Astrocyte (in vitro differentiated cells and primary cell): ENCODE measurements around the gene OR10G6.

Experiments used
- EZH2 ChIP-seq: IDR thresholded peaks from 2 replicates; pipeline ENCODE4 v1.6.1; 2012; ENCODE audit warnings: mild to moderate bottlenecking, low read length, inconsistent platforms; ENCODE audit not compliant: insufficient read depth
- TF ChIP-seq, protein P1 (sequence below): IDR thresholded peaks from 2 replicates; pipeline ENCODE4 v1.5.1; 2011; ENCODE audit warnings: low read depth, mild to moderate bottlenecking, inconsistent platforms, low read length, moderate library complexity; ENCODE audit not compliant: insufficient read depth

DNA sequence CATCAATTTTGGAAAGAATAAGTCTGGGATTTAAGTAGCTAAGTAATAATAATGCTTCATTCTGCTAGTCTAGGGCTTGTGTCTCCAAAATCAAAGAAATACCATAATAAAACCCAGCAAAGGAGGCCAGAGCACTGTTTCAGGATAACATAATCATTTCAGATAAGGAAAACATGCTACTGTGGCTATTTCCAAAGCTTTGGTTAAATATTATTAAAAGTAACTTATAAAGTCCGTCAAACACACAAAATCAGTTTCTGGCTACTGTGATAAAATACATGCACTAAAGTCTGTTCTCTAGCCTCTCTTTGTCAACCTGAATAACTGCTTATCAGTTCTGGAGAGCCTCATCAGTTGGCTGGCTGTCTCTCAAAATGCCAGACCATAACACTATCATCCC lies 49.8 kb downstream of the OR10G6 start:
- TF ChIP-seq, protein P1, sequence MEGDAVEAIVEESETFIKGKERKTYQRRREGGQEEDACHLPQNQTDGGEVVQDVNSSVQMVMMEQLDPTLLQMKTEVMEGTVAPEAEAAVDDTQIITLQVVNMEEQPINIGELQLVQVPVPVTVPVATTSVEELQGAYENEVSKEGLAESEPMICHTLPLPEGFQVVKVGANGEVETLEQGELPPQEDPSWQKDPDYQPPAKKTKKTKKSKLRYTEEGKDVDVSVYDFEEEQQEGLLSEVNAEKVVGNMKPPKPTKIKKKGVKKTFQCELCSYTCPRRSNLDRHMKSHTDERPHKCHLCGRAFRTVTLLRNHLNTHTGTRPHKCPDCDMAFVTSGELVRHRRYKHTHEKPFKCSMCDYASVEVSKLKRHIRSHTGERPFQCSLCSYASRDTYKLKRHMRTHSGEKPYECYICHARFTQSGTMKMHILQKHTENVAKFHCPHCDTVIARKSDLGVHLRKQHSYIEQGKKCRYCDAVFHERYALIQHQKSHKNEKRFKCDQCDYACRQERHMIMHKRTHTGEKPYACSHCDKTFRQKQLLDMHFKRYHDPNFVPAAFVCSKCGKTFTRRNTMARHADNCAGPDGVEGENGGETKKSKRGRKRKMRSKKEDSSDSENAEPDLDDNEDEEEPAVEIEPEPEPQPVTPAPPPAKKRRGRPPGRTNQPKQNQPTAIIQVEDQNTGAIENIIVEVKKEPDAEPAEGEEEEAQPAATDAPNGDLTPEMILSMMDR: no peak
- TF ChIP-seq EZH2: no peak
